DND-41 (cell line): ENCODE results near the gene PYY.

Experiments
- ATAC-seq: fragments of 200-7000 bp; cut with Tn5 transposase; 3 replicates; pipeline ENCODE4 v1.9.1; 2021; ENCODE audit warnings: low read depth; ENCODE audit not compliant: insufficient read depth
- DNase-seq: peaks from one replicate; pipeline ENCODE4 v3.0.0-alpha.2; 2020
- H2AFZ ChIP-seq: 2 replicates; pipeline ENCODE4 v1.6.0; 2012; ENCODE audit warnings: low read depth, low read length
- H3K27ac ChIP-seq: 2 replicates; pipeline ENCODE4 v1.5.1; 2012; ENCODE audit warnings: low read length, inconsistent platforms
- H3K27me3 ChIP-seq: fragments of 200-600 bp; sonication (generic); 2 replicates; pipeline ENCODE4 v1.6.0; 2012; ENCODE audit warnings: low read length, mild to moderate bottlenecking, inconsistent platforms; ENCODE audit not compliant: insufficient read depth, poor library complexity
- H3K36me3 ChIP-seq: 2 replicates; pipeline ENCODE4 v1.5.1; 2012; ENCODE audit warnings: low read length, inconsistent platforms; ENCODE audit not compliant: insufficient read depth
- H3K4me1 ChIP-seq: 2 replicates; pipeline ENCODE4 v1.5.1; 2012; ENCODE audit warnings: mild to moderate bottlenecking, low read length; ENCODE audit not compliant: insufficient read depth
- H3K4me2 ChIP-seq: 2 replicates; pipeline ENCODE4 v1.6.0; 2012; ENCODE audit warnings: mild to moderate bottlenecking, moderate library complexity, low read length, inconsistent platforms; ENCODE audit not compliant: insufficient read depth
- H3K4me3 ChIP-seq, 2 experiments: fragments of 200-600 bp in 1 of 2; shearing (Covaris generic) in 1 of 2; 2 replicates each; pipeline ENCODE4 v1.5.1; 2012 to 2016; ENCODE audit warnings: inconsistent platforms in 2 of 2, low read length in 2 of 2, mild to moderate bottlenecking in 2 of 2, low read depth in 1 of 2, moderate library complexity in 1 of 2
- H3K79me2 ChIP-seq: 2 replicates; pipeline ENCODE4 v1.6.0; 2012; ENCODE audit warnings: low read length, inconsistent platforms; ENCODE audit not compliant: insufficient read depth
- H3K9ac ChIP-seq: 2 replicates; pipeline ENCODE4 v1.6.0; 2012; ENCODE audit warnings: low read depth, mild to moderate bottlenecking, inconsistent platforms, low read length, moderate library complexity
- H3K9me3 ChIP-seq: 2 replicates; pipeline ENCODE4 v1.5.1; 2012; ENCODE audit warnings: low read length, moderate library complexity, mild to moderate bottlenecking, inconsistent platforms; ENCODE audit not compliant: insufficient read depth, severe bottlenecking
- H4K20me1 ChIP-seq: 2 replicates; pipeline ENCODE4 v1.6.0; 2012; ENCODE audit warnings: low read length; ENCODE audit not compliant: insufficient read depth
- EZH2 ChIP-seq: IDR thresholded peaks from 3 replicates; pipeline ENCODE4 v1.6.1; 2012; ENCODE audit warnings: borderline replicate concordance, low read depth, mild to moderate bottlenecking, moderate library complexity, low read length, inconsistent platforms; ENCODE audit not compliant: severe bottlenecking
- TF ChIP-seq, protein P1 (sequence below): IDR thresholded peaks from 2 replicates; pipeline ENCODE4 v1.5.1; 2012; ENCODE audit warnings: borderline replicate concordance, low read length, moderate library complexity, mild to moderate bottlenecking; ENCODE audit not compliant: poor library complexity, severe bottlenecking; ENCODE audit errors: extremely low read depth

PYY gene

DNA sequence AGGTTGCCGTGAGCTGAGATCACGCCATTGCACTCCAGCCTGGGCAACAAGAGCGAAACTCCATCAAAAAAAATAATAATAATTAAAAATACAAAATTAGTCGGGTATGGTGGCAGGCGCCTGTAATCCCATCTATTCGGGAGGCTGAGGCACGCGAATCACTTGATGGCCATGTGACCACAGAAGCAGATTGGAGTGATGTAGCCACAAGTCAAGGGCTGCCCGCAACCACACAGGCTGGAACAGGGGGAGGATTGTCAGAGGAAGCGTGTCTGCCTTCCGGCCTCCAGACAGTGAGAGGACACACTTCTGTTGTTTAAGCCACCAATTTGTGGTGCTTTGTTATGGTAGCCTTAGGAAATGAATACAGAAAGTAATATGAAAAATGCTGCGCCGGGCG lies 38.9 kb upstream of the PYY start:
- no peaks in the 10 kb centered on the region for H4K20me1 ChIP-seq
- no peaks in the 10 kb centered on the region for H3K79me2 ChIP-seq
- no peak overlapping the region for H3K4me2 ChIP-seq
- no peak overlapping the region for H3K27ac ChIP-seq
- H3K36me3 ChIP-seq: no peaks in the 10 kb centered on the region
- H3K27me3 ChIP-seq: no peaks in the 10 kb centered on the region
- no peak overlapping the region for H2AFZ ChIP-seq
- no peak for TF ChIP-seq EZH2
- TF ChIP-seq, protein P1, sequence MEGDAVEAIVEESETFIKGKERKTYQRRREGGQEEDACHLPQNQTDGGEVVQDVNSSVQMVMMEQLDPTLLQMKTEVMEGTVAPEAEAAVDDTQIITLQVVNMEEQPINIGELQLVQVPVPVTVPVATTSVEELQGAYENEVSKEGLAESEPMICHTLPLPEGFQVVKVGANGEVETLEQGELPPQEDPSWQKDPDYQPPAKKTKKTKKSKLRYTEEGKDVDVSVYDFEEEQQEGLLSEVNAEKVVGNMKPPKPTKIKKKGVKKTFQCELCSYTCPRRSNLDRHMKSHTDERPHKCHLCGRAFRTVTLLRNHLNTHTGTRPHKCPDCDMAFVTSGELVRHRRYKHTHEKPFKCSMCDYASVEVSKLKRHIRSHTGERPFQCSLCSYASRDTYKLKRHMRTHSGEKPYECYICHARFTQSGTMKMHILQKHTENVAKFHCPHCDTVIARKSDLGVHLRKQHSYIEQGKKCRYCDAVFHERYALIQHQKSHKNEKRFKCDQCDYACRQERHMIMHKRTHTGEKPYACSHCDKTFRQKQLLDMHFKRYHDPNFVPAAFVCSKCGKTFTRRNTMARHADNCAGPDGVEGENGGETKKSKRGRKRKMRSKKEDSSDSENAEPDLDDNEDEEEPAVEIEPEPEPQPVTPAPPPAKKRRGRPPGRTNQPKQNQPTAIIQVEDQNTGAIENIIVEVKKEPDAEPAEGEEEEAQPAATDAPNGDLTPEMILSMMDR: no peak
- H3K9me3 ChIP-seq: no peaks in the 10 kb centered on the region
- no peak overlapping the region for H3K9ac ChIP-seq
- DNase-seq (no peak), ATAC-seq (no peak)
- no peak overlapping the region for H3K4me3 ChIP-seq
- H3K4me1 ChIP-seq: no peaks in the 10 kb centered on the region

DNA sequence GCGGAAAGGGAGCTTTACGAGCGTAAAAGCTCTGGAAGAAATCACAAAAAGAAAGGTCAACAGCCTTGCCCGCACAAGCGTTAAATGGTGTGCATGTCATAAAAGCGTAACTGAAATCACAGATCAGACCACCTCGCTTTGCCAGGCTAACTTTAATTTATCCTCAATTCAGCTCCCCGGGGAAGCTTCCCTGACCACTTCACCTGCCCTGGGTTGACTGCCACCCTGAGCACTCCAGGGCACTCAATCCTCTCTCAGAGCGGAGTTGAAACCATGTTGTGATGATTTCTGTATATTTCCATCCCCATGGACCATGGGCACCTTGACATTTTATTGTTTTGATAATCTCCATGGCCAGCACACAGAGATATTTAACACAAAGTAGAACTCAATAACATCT lies 34.6 kb upstream of the PYY start:
- no peaks in the 10 kb centered on the region for H3K27me3 ChIP-seq
- H3K36me3 ChIP-seq: no peaks in the 10 kb centered on the region
- H3K4me3 ChIP-seq: no peak overlapping the region
- no peaks in the 10 kb centered on the region for H3K4me1 ChIP-seq
- H2AFZ ChIP-seq: no peak overlapping the region
- H3K79me2 ChIP-seq: no peaks in the 10 kb centered on the region
- H3K9ac ChIP-seq: no peak overlapping the region
- DNase-seq (no peak), ATAC-seq (no peak)
- TF ChIP-seq, protein P1: no peak
- no peak for TF ChIP-seq EZH2
- no peaks in the 10 kb centered on the region for H3K9me3 ChIP-seq
- no peak overlapping the region for H3K27ac ChIP-seq
- no peak overlapping the region for H3K4me2 ChIP-seq
- no peaks in the 10 kb centered on the region for H4K20me1 ChIP-seq

DNA sequence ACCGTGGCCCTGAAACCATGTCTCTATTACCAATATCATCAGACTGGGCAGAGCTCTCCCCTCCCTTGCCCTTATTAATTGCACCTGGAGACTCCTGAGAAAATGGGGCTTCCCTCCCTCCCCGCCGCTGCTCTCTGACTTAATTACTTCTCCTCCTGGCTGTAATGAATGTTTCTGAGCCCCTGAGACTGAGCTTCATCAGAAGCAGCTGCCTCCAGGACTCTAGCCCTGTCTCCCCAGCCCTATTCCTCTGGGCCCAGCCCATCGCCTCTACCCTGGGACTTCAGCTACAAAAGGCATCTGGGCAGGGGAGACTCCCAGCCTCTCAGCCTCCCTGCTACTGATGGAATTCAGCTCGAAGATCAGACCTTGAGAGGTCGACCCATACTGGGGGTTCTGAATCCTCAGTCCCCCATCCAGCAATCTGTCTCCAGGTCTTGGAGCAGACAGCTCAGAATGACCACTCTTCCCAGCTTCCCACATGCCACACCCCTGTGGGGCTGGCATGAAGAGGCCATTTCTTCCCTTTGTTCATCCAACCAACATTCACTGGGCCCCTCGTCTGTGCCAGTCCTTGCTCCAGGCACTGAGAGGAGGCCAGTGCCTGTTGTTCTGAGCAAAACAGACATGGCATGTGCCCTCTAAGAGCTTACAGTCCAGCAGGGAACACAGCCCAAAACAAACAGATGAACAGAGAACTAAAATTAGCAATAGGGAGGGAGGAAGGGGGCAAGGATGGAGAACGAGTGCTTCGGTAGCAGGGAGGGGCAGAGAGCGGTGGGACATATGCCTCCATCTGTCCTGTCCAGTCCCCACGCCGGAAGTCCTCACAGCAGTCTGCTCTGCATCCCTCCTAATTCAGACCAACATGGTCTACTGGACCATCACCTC lies 33.6 kb upstream of the PYY start:
- DNase-seq (no peak), ATAC-seq (no peak)
- H3K27me3 ChIP-seq: no peaks in the 10 kb centered on the region
- no peaks in the 10 kb centered on the region for H3K4me1 ChIP-seq
- no peak overlapping the region for H3K9ac ChIP-seq
- no peak overlapping the region for H3K4me3 ChIP-seq
- H4K20me1 ChIP-seq: no peaks in the 10 kb centered on the region
- TF ChIP-seq, protein P1: no peak
- H3K4me2 ChIP-seq: no peak overlapping the region
- H3K79me2 ChIP-seq: no peaks in the 10 kb centered on the region
- no peak overlapping the region for H2AFZ ChIP-seq
- no peaks in the 10 kb centered on the region for H3K36me3 ChIP-seq
- no peaks in the 10 kb centered on the region for H3K9me3 ChIP-seq
- H3K27ac ChIP-seq: no peak overlapping the region
